ENCODE data around the gene PRICKLE1.

PRICKLE1 gene

DNA sequence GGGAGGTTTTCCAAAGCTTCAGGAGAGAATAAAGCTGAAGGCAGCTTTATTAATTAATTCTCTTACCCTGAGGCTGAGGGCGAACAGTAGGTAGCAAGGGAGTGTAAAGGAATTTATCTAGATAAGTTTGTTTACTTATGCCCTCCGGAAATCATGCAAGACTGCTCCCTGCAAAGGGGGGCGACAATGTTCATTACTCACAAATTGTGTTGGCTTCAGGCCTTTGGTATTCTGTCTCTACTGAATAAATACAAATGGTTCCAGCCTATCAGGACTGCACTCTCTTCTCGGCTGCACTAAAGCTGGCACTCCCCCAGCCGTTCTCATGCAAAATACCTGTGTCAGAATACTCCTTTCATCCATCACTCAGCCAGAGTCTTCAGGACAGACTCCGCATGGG, 142.8 kb downstream of the PRICKLE1 start:
- Histone ChIP-seq H3K27ac (no peak overlapping the region), H3K9me3 (peaks cover 26% of the 10 kb centered on the region), H3K4me1 (peaks cover 12% of the 10 kb centered on the region), H3K4me3 (no peak overlapping the region), H3K4me2 (no peak overlapping the region), H4K20me1 (no peaks in the 10 kb centered on the region), H3K27me3 (no peaks in the 10 kb centered on the region), H3K36me3 (peaks cover 87% of the 10 kb centered on the region), H3K9ac (no peak overlapping the region)
- TF ChIP-seq Cebpa-rat (IDR thresholded peaks at IDR 0.05), result no peak

DNA sequence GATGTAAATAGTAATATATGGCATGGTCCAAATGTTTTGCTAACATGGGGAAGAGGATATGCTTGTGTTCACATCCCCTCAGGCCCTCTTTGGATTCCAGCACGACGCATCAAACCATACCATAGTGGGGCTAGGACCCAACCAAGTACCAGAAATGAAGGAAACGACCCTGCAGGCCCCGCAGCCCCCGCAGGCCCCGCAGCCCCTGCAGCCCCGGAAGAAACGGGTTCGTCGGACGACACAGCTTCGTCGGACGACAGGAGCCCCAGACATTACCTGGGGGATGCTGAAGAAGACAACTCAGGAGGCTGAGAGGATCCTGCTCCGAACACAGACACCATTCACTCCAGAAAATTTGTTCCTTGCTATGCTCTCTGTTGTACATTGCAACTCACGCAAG, 143.7 kb downstream of the PRICKLE1 start:
- no peak overlapping the region for H3K4me2 ChIP-seq
- H4K20me1 ChIP-seq, result no peaks in the 10 kb centered on the region
- no peak overlapping the region for H3K9ac ChIP-seq
- no peaks in the 10 kb centered on the region for H3K27me3 ChIP-seq
- no peak overlapping the region for H3K27ac ChIP-seq
- peaks cover 89% of the 10 kb centered on the region for H3K36me3 ChIP-seq
- peaks cover 28% of the 10 kb centered on the region for H3K9me3 ChIP-seq
- no peak for TF ChIP-seq Cebpa-rat (IDR thresholded peaks at IDR 0.05)
- H3K4me3 ChIP-seq, result no peak overlapping the region
- H3K4me1 ChIP-seq, result peaks cover 12% of the 10 kb centered on the region

DNA sequence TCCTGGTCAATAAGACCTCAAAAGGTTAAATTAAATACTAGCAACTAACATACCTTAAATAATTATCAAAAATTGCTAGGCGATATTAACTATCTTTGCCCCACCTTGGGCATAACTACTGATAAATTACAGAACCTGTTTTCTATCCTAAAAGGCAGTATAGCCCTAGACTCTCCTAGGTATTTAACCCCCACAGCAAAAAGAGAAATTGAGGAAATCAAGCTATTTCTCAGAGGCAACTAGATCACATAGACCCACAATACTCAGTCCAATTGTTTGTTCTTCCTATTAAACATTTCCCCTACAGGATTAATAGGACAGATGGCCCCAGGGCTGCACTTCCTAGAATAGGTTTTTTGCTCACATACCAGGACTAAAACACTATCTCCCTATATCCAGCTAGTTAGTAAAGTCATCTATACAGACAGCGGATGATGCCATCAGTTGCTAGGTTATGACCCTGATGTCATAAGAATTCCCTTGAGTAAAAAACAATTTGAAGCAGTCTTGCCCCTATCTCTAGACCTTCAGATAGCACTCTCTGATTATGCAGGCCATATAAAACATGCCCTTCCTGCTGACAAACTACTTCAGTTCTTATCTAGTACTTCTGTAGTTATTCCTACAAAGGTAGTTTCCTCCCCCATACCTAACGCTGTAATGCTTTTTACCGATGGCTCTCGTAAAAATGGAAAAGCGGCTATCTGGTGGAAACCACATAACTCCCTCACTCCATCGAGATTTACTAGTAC, 145.2 kb downstream of the PRICKLE1 start:
- no peak overlapping the region for H3K27ac ChIP-seq
- TF ChIP-seq Cebpa-rat (IDR thresholded peaks at IDR 0.05), result no peak
- no peaks in the 10 kb centered on the region for H4K20me1 ChIP-seq
- no peak overlapping the region for H3K9ac ChIP-seq
- peaks cover 28% of the 10 kb centered on the region for H3K9me3 ChIP-seq
- H3K36me3 ChIP-seq, result peaks cover 84% of the 10 kb centered on the region
- no peak overlapping the region for H3K4me2 ChIP-seq
- H3K4me1 ChIP-seq, result no peaks in the 10 kb centered on the region
- H3K4me3 ChIP-seq, result no peak overlapping the region
- no peaks in the 10 kb centered on the region for H3K27me3 ChIP-seq

DNA sequence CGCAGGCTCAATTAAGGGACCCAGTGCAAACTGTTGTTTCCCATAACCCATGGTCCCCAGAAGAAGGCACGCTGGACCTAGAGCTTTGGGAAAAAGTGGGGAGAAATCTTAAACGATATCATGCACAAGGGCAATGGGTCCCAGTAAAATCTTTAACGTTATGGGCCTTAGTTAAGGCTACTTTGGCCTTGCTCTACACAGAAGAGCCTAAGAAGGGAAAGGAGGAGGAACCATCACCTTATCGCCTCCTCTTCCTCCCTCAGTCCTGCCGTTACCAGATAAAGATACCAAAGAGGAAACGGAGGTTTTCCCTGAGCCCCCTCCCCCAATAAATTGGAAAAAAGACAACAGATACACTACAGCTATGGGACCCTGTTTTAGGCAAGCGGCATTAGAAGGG, 146.7 kb downstream of the PRICKLE1 start:
- H3K9ac ChIP-seq, result no peak overlapping the region
- H3K9me3 ChIP-seq, result peaks cover 28% of the 10 kb centered on the region
- H3K36me3 ChIP-seq, result peaks cover 78% of the 10 kb centered on the region
- TF ChIP-seq Cebpa-rat (IDR thresholded peaks at IDR 0.05), result no peak
- no peaks in the 10 kb centered on the region for H4K20me1 ChIP-seq
- H3K27me3 ChIP-seq, result no peaks in the 10 kb centered on the region
- H3K4me1 ChIP-seq, result no peaks in the 10 kb centered on the region
- H3K4me2 ChIP-seq, result no peak overlapping the region
- no peak overlapping the region for H3K4me3 ChIP-seq
- H3K27ac ChIP-seq, result no peak overlapping the region

DNA sequence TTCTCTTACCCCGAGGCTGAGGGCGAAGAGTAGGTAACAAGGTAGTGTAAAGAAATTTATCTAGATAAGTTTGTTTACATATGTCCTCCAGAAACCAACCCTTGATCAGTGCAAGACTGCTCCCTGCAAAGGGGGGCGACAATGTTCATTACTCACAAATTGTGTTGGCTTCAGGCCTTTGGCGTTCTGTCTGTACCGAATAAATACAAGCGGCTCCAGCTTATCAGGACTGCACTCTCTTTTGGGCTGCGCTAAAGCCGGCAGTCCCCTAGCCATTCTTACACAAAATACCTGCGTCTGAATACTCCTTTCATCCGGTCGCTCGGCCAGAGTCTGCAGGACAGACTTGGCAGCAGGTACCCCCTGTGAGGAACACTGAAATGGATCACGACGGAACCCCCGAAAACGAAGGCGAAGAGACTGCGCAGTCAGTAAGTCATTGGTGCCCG, 147.2 kb downstream of the PRICKLE1 start:
- Histone ChIP-seq H3K27ac (no peak overlapping the region), H4K20me1 (no peaks in the 10 kb centered on the region), H3K4me2 (no peak overlapping the region), H3K27me3 (no peaks in the 10 kb centered on the region), H3K9ac (no peak overlapping the region), H3K9me3 (peaks cover 28% of the 10 kb centered on the region), H3K36me3 (peaks cover 76% of the 10 kb centered on the region), H3K4me3 (no peak overlapping the region), H3K4me1 (no peaks in the 10 kb centered on the region)
- TF ChIP-seq Cebpa-rat (IDR thresholded peaks at IDR 0.05), result no peak

- Histone ChIP-seq H3K9ac (no peak overlapping the region), H3K36me3 (peaks cover 63% of the 10 kb centered on the region), H3K27me3 (no peaks in the 10 kb centered on the region), H4K20me1 (no peaks in the 10 kb centered on the region), H3K4me1 (no peaks in the 10 kb centered on the region), H3K9me3 (peaks cover 28% of the 10 kb centered on the region), H3K4me2 (no peak overlapping the region), H3K4me3 (no peak overlapping the region), H3K27ac (no peak overlapping the region)
- TF ChIP-seq Cebpa-rat (IDR thresholded peaks at IDR 0.05), result no peak
Measured at GRCh38 chr12:42440608-42441007, 148.9 kb downstream of the PRICKLE1 start.

GRCh38 chr12:42432517-42433140, 156.9 kb downstream of the PRICKLE1 start:
- Histone ChIP-seq H3K9me3 (no peaks in the 10 kb centered on the region), H3K4me2 (no peak overlapping the region), H3K4me3 (no peak overlapping the region), H3K4me1 (no peaks in the 10 kb centered on the region), H3K36me3 (peaks cover 38% of the 10 kb centered on the region), H4K20me1 (no peaks in the 10 kb centered on the region), H3K27ac (no peak overlapping the region), H3K9ac (no peak overlapping the region), H3K27me3 (no peaks in the 10 kb centered on the region)
- no peak for TF ChIP-seq Cebpa-rat (IDR thresholded peaks at IDR 0.05)

- Histone ChIP-seq H3K4me1 (no peaks in the 10 kb centered on the region), H3K9me3 (no peaks in the 10 kb centered on the region), H3K9ac (no peak overlapping the region), H3K36me3 (peaks cover 54% of the 10 kb centered on the region), H3K4me2 (no peak overlapping the region), H4K20me1 (no peaks in the 10 kb centered on the region), H3K27ac (no peak overlapping the region), H3K27me3 (no peaks in the 10 kb centered on the region), H3K4me3 (no peak overlapping the region)
- TF ChIP-seq Cebpa-rat (IDR thresholded peaks at IDR 0.05), result no peak
Measured at GRCh38 chr12:42428850-42429249, 160.7 kb downstream of the PRICKLE1 start.

GRCh38 chr12:42426746-42427145, 162.8 kb downstream of the PRICKLE1 start:
- H3K36me3 ChIP-seq, result peaks cover 45% of the 10 kb centered on the region
- no peak overlapping the region for H3K4me3 ChIP-seq
- no peak overlapping the region for H3K4me2 ChIP-seq
- no peaks in the 10 kb centered on the region for H3K27me3 ChIP-seq
- H3K9me3 ChIP-seq, result no peaks in the 10 kb centered on the region
- TF ChIP-seq Cebpa-rat (IDR thresholded peaks at IDR 0.05), result no peak
- no peaks in the 10 kb centered on the region for H4K20me1 ChIP-seq
- H3K9ac ChIP-seq, result no peak overlapping the region
- H3K4me1 ChIP-seq, result no peaks in the 10 kb centered on the region
- no peak overlapping the region for H3K27ac ChIP-seq

DNA sequence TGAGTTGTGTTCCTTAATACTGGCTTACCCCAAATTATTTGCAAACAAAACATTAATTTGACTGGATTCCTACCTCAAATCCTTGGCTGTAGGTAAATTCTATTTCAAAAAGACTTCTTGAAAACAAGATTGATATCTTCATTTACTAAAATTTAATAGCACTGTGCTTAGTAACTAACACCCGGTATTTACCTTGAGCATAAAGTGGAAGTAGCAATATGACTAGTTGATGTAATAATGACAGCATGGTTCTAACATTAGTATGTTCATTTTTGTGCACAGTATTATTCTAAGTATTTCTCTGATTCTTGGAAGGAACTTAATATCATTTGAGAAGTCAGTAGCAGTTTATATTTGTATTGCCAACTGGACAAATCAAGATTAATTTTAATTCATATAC, 166.8 kb downstream of the PRICKLE1 start:
- Histone ChIP-seq H3K4me1 (no peaks in the 10 kb centered on the region), H3K27ac (no peak overlapping the region), H3K4me2 (no peak overlapping the region), H3K27me3 (no peaks in the 10 kb centered on the region), H3K36me3 (peaks cover 37% of the 10 kb centered on the region), H3K9me3 (no peaks in the 10 kb centered on the region), H3K4me3 (no peak overlapping the region), H3K9ac (no peak overlapping the region), H4K20me1 (no peaks in the 10 kb centered on the region)
- no peak for TF ChIP-seq Cebpa-rat (IDR thresholded peaks at IDR 0.05)

Measured in BLaER1 (cell line).